NCI-H748 (cell line): ENCODE measurements around the gene PHB1.
A peak's percentile ranks its signal among the peaks of the same experiment; 100 is the strongest.

Experiments
- DNase-seq: peaks from one replicate; lab custom pipeline; 2025; ENCODE audit not compliant: unreplicated experiment; lab: John Stamatoyannopoulos, UW

Gene PHB1

GRCh38 chr17:49414622-49415350 is at the start of gene PHB1:
PHB1 (minus strand) TSS chr17:49414882; CDS start chr17:49413264, 1,618 bp downstream.
- DNase-seq: peak; percentile 99

GRCh38 chr17:49464049-49464448 is 49.4 kb upstream of the PHB1 start:
- no peak for DNase-seq

- DNase-seq: no peak
Observed at GRCh38 chr17:49461580-49461979, 46.9 kb upstream of the PHB1 start.

- DNase-seq: no peak
Observed at GRCh38 chr17:49460401-49460800, 45.7 kb upstream of the PHB1 start.

- no peak for DNase-seq
Observed at GRCh38 chr17:49459401-49459984, 44.8 kb upstream of the PHB1 start.

GRCh38 chr17:49457564-49458535 is 43.2 kb upstream of the PHB1 start:
- no peak for DNase-seq

- no peak for DNase-seq
Observed at GRCh38 chr17:49456183-49456965, 41.7 kb upstream of the PHB1 start.

GRCh38 chr17:49455272-49455861 is 40.7 kb upstream of the PHB1 start:
- no peak for DNase-seq

- DNase-seq: no peak
Observed at GRCh38 chr17:49454050-49454449, 39.4 kb upstream of the PHB1 start.

- no peak for DNase-seq
Observed at GRCh38 chr17:49452661-49453060, 38.0 kb upstream of the PHB1 start.

GRCh38 chr17:49452201-49452600 is 37.5 kb upstream of the PHB1 start:
- DNase-seq: no peak

GRCh38 chr17:49450735-49451134 is 36.1 kb upstream of the PHB1 start:
- DNase-seq: no peak

GRCh38 chr17:49450181-49450580 is 35.5 kb upstream of the PHB1 start:
- no peak for DNase-seq

GRCh38 chr17:49447628-49448302 is 33.1 kb upstream of the PHB1 start:
- DNase-seq: no peak

GRCh38 chr17:49445591-49445990 is 30.9 kb upstream of the PHB1 start:
- no peak for DNase-seq

- DNase-seq: no peak
Observed at GRCh38 chr17:49444384-49444783, 29.7 kb upstream of the PHB1 start.

- DNase-seq: no peak
Observed at GRCh38 chr17:49443862-49444261, 29.2 kb upstream of the PHB1 start.

GRCh38 chr17:49442041-49442440 is 27.4 kb upstream of the PHB1 start:
- DNase-seq: peak; percentile 7

GRCh38 chr17:49441578-49441977 is 26.9 kb upstream of the PHB1 start:
- no peak for DNase-seq

- no peak for DNase-seq
Observed at GRCh38 chr17:49440581-49440980, 25.9 kb upstream of the PHB1 start.
